ENCODE data around the gene ANO6. TPM values are rescaled to one million over a fixed set of nuclear protein-coding genes. Genes with fewer than 3 reads are reported as not detected.

Gene ANO6
- total and polyA plus RNA-seq, 2 donors (not counting 1 experiment from before 2014, with no cell fraction given), result 6.6 to 19.5 TPM

- no peak overlapping the region for H3K27ac Mint-ChIP-seq
- 100% methylated on average over 4 of the region's 6 CpGs for WGBS (ENCODE audit: insufficient coverage)
- Histone ChIP-seq H2AFZ (ENCODE audit: insufficient read depth, low read depth, low read length, poor library complexity, severe bottlenecking) (no peak overlapping the region), H3K4me3 (ENCODE audit: control extremely low read depth in 1 of 5, extremely low read depth in 1 of 5, insufficient read depth in 1 of 5, low read depth in 2 of 5, low read length in 4 of 5) (no peak overlapping the region), H3K79me2 (ENCODE audit: control insufficient read depth, insufficient read depth, low read length) (no peaks in the 10 kb centered on the region), H3K9me3 (ENCODE audit: control extremely low read depth in 1 of 3, control insufficient read depth in 2 of 3, insufficient read depth in 1 of 3, low read length in 2 of 3) (no peaks in the 10 kb centered on the region), H4K20me1 (ENCODE audit: control insufficient read depth, insufficient read depth, low read length, poor library complexity, severe bottlenecking) (no peaks in the 10 kb centered on the region), H3K27ac (ENCODE audit: low read length in 2 of 2) (no peak overlapping the region), H3K4me2 (replicated peaks; ENCODE audit: low read depth, low read length, poor library complexity, severe bottlenecking) (no peak overlapping the region), H3K9ac (ENCODE audit: low read length) (no peak overlapping the region), H3K36me3 (replicated peaks in 1 of 2; ENCODE audit: control extremely low read depth in 1 of 2, control insufficient read depth in 1 of 2, extremely low read depth in 1 of 2, insufficient read depth in 2 of 2, low read length in 1 of 2) (peaks cover 1 to 26% of the 10 kb centered on the region in 2 experiments), H3K4me1 (ENCODE audit: control insufficient read depth in 2 of 2, insufficient read depth in 2 of 2, low read length in 2 of 2) (no peaks in the 10 kb centered on the region), H3K27me3 (replicated peaks in 1 of 4; ENCODE audit: control extremely low read depth in 1 of 4, control insufficient read depth in 3 of 4, insufficient read depth in 4 of 4, low read length in 3 of 4) (no peaks in the 10 kb centered on the region)
- no peaks in the 10 kb centered on the region for H3K9me3 Mint-ChIP-seq (ENCODE audit: insufficient read depth)
- no peaks in the 10 kb centered on the region for H3K27me3 Mint-ChIP-seq
- CTCF ChIA-PET, result interaction anchor here (1.1 kb wide), 1 partner anchor 50 kb away, joined by 3 read pairs; no protein-coding TSS in a partner anchor
- DNase-seq (no peak), ATAC-seq (ENCODE audit: low read depth) (no peak)
- H3K4me3 Mint-ChIP-seq, result no peak overlapping the region
- no peaks in the 10 kb centered on the region for H3K4me1 Mint-ChIP-seq
- intact Hi-C loops (cut with micrococcal nuclease), result no loop called here
- POLR2A ChIA-PET, result no interaction called here
- TF ChIP-seq, protein P1, sequence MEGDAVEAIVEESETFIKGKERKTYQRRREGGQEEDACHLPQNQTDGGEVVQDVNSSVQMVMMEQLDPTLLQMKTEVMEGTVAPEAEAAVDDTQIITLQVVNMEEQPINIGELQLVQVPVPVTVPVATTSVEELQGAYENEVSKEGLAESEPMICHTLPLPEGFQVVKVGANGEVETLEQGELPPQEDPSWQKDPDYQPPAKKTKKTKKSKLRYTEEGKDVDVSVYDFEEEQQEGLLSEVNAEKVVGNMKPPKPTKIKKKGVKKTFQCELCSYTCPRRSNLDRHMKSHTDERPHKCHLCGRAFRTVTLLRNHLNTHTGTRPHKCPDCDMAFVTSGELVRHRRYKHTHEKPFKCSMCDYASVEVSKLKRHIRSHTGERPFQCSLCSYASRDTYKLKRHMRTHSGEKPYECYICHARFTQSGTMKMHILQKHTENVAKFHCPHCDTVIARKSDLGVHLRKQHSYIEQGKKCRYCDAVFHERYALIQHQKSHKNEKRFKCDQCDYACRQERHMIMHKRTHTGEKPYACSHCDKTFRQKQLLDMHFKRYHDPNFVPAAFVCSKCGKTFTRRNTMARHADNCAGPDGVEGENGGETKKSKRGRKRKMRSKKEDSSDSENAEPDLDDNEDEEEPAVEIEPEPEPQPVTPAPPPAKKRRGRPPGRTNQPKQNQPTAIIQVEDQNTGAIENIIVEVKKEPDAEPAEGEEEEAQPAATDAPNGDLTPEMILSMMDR (IDR thresholded peaks at IDR 0.05), result no peak
- no peak for TF ChIP-seq EZH2 (IDR thresholded peaks at IDR 0.05; ENCODE audit: borderline replicate concordance, insufficient read depth, low read depth, low read length, poor library complexity, severe bottlenecking)
Observed at GRCh38 chr12:45402288-45402687, 186.4 kb downstream of the ANO6 start.

- no peak overlapping the region for H3K27ac ChIP-seq (ENCODE audit: low read length in 2 of 2)
- no peaks in the 10 kb centered on the region for H3K27me3 ChIP-seq (replicated peaks in 1 of 4; ENCODE audit: control extremely low read depth in 1 of 4, control insufficient read depth in 3 of 4, insufficient read depth in 4 of 4, low read length in 3 of 4)
- no peaks in the 10 kb centered on the region for H3K9me3 Mint-ChIP-seq (ENCODE audit: insufficient read depth)
- H3K27me3 Mint-ChIP-seq, result no peaks in the 10 kb centered on the region
- no peak for DNase-seq
- no peaks in the 10 kb centered on the region for H3K4me1 Mint-ChIP-seq
- intact Hi-C loops (cut with micrococcal nuclease), result no loop called here
- no peak overlapping the region for H3K4me2 ChIP-seq (replicated peaks; ENCODE audit: low read depth, low read length, poor library complexity, severe bottlenecking)
- H3K79me2 ChIP-seq (ENCODE audit: control insufficient read depth, insufficient read depth, low read length), result no peaks in the 10 kb centered on the region
- 95% methylated on average over 3 of the region's 10 CpGs for WGBS (ENCODE audit: insufficient coverage)
- no peak overlapping the region for H3K27ac Mint-ChIP-seq
- ChIA-PET CTCF (no interaction called here), POLR2A (no interaction called here)
- peaks cover 0 to 43% of the 10 kb centered on the region in 2 experiments for H3K36me3 ChIP-seq (replicated peaks in 1 of 2; ENCODE audit: control extremely low read depth in 1 of 2, control insufficient read depth in 1 of 2, extremely low read depth in 1 of 2, insufficient read depth in 2 of 2, low read length in 1 of 2)
- H3K4me3 ChIP-seq (ENCODE audit: control extremely low read depth in 1 of 5, extremely low read depth in 1 of 5, insufficient read depth in 1 of 5, low read depth in 2 of 5, low read length in 4 of 5), result no peak overlapping the region
- H4K20me1 ChIP-seq (ENCODE audit: control insufficient read depth, insufficient read depth, low read length, poor library complexity, severe bottlenecking), result no peaks in the 10 kb centered on the region
- H3K4me3 Mint-ChIP-seq, result no peak overlapping the region
- ATAC-seq (ENCODE audit: low read depth), result no peak
- no peaks in the 10 kb centered on the region for H3K9me3 ChIP-seq (ENCODE audit: control extremely low read depth in 1 of 3, control insufficient read depth in 2 of 3, insufficient read depth in 1 of 3, low read length in 2 of 3)
- no peak overlapping the region for H3K9ac ChIP-seq (ENCODE audit: low read length)
- H2AFZ ChIP-seq (ENCODE audit: insufficient read depth, low read depth, low read length, poor library complexity, severe bottlenecking), result no peak overlapping the region
- no peak for TF ChIP-seq EZH2 (IDR thresholded peaks at IDR 0.05; ENCODE audit: borderline replicate concordance, insufficient read depth, low read depth, low read length, poor library complexity, severe bottlenecking)
- TF ChIP-seq, protein P1 (IDR thresholded peaks at IDR 0.05), result no peak
- no peaks in the 10 kb centered on the region for H3K4me1 ChIP-seq (ENCODE audit: control insufficient read depth in 2 of 2, insufficient read depth in 2 of 2, low read length in 2 of 2)
Observed at GRCh38 chr12:45406988-45407850, 191.3 kb downstream of the ANO6 start.

Measured in B cell (primary cell).